ENCODE measurements around the gene IVD. TPM values are rescaled to one million over a fixed set of nuclear protein-coding genes. Genes with fewer than 3 reads are reported as not detected.

The IVD gene
- total RNA-seq, 1 donor from 2014 or later = 18.0 TPM

DNA sequence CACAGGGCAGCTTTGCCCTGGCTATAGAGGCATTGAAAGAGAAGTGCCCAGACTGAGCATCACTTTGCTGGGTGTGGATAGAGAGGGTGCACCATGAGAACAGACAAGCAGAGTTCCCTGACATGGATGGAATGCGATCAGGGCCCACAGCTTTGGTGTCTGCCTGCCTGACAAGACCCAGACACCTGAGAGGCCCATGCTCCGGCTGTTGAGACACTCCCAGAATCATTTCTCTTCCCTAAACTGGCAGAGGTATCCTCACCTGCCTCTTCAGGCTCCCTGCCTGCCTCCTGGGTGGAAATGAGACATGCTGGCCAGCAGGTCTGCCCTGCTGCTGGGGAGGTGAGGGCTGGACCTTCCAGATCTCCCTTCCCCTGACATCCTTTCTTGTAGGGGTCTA, 54.8 kb downstream of the IVD start:
- Histone ChIP-seq H3K9ac (no peak overlapping the region), H3K27ac (no peak overlapping the region), H3K4me3 (no peak overlapping the region), H3K4me2 (no peak overlapping the region), H3K4me1 (no peaks in the 10 kb centered on the region), H3K9me3 (ENCODE audit: low read depth) (no peaks in the 10 kb centered on the region), H3F3A (ENCODE audit: low read depth) (no peaks in the 10 kb centered on the region), H3K36me3 (no peaks in the 10 kb centered on the region), H2AFZ (replicated peaks) (no peak overlapping the region), H3K27me3 (no peaks in the 10 kb centered on the region), H3K79me2 (ENCODE audit: low read depth) (peaks cover 34% of the 10 kb centered on the region), H4K20me1 (ENCODE audit: low read depth) (peaks cover 51% of the 10 kb centered on the region)
- TF ChIP-seq EZH2 (IDR thresholded peaks at IDR 0.05) = no peak
- TF ChIP-seq, protein P1, sequence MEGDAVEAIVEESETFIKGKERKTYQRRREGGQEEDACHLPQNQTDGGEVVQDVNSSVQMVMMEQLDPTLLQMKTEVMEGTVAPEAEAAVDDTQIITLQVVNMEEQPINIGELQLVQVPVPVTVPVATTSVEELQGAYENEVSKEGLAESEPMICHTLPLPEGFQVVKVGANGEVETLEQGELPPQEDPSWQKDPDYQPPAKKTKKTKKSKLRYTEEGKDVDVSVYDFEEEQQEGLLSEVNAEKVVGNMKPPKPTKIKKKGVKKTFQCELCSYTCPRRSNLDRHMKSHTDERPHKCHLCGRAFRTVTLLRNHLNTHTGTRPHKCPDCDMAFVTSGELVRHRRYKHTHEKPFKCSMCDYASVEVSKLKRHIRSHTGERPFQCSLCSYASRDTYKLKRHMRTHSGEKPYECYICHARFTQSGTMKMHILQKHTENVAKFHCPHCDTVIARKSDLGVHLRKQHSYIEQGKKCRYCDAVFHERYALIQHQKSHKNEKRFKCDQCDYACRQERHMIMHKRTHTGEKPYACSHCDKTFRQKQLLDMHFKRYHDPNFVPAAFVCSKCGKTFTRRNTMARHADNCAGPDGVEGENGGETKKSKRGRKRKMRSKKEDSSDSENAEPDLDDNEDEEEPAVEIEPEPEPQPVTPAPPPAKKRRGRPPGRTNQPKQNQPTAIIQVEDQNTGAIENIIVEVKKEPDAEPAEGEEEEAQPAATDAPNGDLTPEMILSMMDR (IDR thresholded peaks at IDR 0.05) = no peak
- TF ChIP-seq EZH2phosphoT487 (IDR thresholded peaks at IDR 0.05) = no peak
- peaks cover 20% of the 10 kb centered on the region for H3K4me1 Mint-ChIP-seq
- no peaks in the 10 kb centered on the region for H3K9me3 Mint-ChIP-seq
- no peak overlapping the region for H3K27ac Mint-ChIP-seq
- peaks cover 8% of the 10 kb centered on the region for H3K36me3 Mint-ChIP-seq
- H3K4me3 Mint-ChIP-seq = no peak overlapping the region
- DNase-seq (ENCODE audit: low spot score) = no peak
- H3K27me3 Mint-ChIP-seq (ENCODE audit: insufficient read depth, low read depth) = no peaks in the 10 kb centered on the region

DNA sequence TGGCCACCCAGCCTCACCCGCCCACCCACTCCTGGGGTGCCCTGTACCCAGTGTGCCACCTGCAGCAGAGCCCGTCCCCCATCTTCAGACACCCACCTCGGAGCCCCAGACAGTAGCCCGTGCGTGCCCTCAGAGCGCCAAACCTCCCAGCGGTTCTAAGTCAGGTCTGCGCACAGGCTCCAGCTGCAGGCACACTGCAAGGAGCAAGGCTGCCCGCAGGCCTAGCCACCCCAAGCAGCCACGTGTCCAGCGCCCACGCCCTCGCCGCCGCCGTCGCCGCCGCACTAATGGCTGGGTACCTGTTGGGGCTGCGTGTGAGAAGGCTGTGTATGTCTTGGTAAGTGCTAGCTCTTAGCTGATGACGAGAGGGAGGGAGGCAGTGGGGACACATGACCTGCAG, 56.4 kb downstream of the IVD start:
- Histone ChIP-seq H3K4me2 (no peak overlapping the region), H3F3A (ENCODE audit: low read depth) (no peaks in the 10 kb centered on the region), H3K4me1 (no peaks in the 10 kb centered on the region), H3K9me3 (ENCODE audit: low read depth) (no peaks in the 10 kb centered on the region), H3K27me3 (no peaks in the 10 kb centered on the region), H3K4me3 (no peak overlapping the region), H3K36me3 (no peaks in the 10 kb centered on the region), H3K79me2 (ENCODE audit: low read depth) (peaks cover 18% of the 10 kb centered on the region), H3K9ac (no peak overlapping the region), H4K20me1 (ENCODE audit: low read depth) (peaks cover 35% of the 10 kb centered on the region), H2AFZ (replicated peaks) (no peak overlapping the region), H3K27ac (no peak overlapping the region)
- no peak overlapping the region for H3K27ac Mint-ChIP-seq
- H3K9me3 Mint-ChIP-seq = no peaks in the 10 kb centered on the region
- no peak overlapping the region for H3K4me3 Mint-ChIP-seq
- TF ChIP-seq, protein P1 (IDR thresholded peaks at IDR 0.05) = no peak
- TF ChIP-seq EZH2 (IDR thresholded peaks at IDR 0.05) = no peak
- TF ChIP-seq EZH2phosphoT487 (IDR thresholded peaks at IDR 0.05) = no peak
- H3K27me3 Mint-ChIP-seq (ENCODE audit: insufficient read depth, low read depth) = no peaks in the 10 kb centered on the region
- no peak for DNase-seq (ENCODE audit: low spot score)
- H3K4me1 Mint-ChIP-seq = peaks cover 9% of the 10 kb centered on the region
- H3K36me3 Mint-ChIP-seq = peaks cover 11% of the 10 kb centered on the region

DNA sequence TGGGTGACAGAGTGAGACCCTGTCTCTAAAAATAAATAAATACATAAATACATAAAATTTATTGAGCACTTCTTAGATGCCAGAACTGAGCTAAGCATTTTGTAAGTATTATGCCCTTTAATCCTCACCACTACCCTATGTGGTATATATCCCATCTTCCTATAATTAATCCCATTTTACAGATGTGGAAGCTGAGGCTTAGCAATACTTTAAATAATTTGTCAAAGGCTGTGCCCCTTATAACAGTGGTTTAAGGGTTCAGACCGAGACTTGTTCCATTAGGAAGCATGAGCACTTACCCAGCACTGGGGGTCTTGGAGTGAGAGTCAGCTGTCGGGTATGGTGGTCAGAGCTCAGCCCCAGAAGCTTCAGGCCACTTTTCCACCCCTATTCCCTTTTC, 57.7 kb downstream of the IVD start:
- Mint-ChIP-seq H3K27me3 (ENCODE audit: insufficient read depth, low read depth) (no peaks in the 10 kb centered on the region), H3K27ac (no peak overlapping the region), H3K36me3 (peaks cover 11% of the 10 kb centered on the region), H3K4me1 (no peaks in the 10 kb centered on the region), H3K9me3 (no peaks in the 10 kb centered on the region), H3K4me3 (no peak overlapping the region)
- TF ChIP-seq, protein P1 (IDR thresholded peaks at IDR 0.05) = no peak
- no peak for TF ChIP-seq EZH2 (IDR thresholded peaks at IDR 0.05)
- no peak for TF ChIP-seq EZH2phosphoT487 (IDR thresholded peaks at IDR 0.05)
- peaks cover 24% of the 10 kb centered on the region for H4K20me1 ChIP-seq (ENCODE audit: low read depth)
- no peak for DNase-seq (ENCODE audit: low spot score)
- no peaks in the 10 kb centered on the region for H3K4me1 ChIP-seq
- H3K36me3 ChIP-seq = no peaks in the 10 kb centered on the region
- no peak overlapping the region for H3K9ac ChIP-seq
- no peaks in the 10 kb centered on the region for H3K27me3 ChIP-seq
- H2AFZ ChIP-seq (replicated peaks) = no peak overlapping the region
- no peak overlapping the region for H3K4me2 ChIP-seq
- H3K4me3 ChIP-seq = no peak overlapping the region
- peaks cover 5% of the 10 kb centered on the region for H3K79me2 ChIP-seq (ENCODE audit: low read depth)
- H3K9me3 ChIP-seq (ENCODE audit: low read depth) = no peaks in the 10 kb centered on the region
- no peaks in the 10 kb centered on the region for H3F3A ChIP-seq (ENCODE audit: low read depth)
- no peak overlapping the region for H3K27ac ChIP-seq
